ENCODE measurements around the gene NLRP8. TPM values are rescaled to one million over a fixed set of nuclear protein-coding genes. Genes with fewer than 3 reads are reported as not detected.

The NLRP8 gene
- polyA plus RNA-seq, 1 donor from 2014 or later = not detected

DNA sequence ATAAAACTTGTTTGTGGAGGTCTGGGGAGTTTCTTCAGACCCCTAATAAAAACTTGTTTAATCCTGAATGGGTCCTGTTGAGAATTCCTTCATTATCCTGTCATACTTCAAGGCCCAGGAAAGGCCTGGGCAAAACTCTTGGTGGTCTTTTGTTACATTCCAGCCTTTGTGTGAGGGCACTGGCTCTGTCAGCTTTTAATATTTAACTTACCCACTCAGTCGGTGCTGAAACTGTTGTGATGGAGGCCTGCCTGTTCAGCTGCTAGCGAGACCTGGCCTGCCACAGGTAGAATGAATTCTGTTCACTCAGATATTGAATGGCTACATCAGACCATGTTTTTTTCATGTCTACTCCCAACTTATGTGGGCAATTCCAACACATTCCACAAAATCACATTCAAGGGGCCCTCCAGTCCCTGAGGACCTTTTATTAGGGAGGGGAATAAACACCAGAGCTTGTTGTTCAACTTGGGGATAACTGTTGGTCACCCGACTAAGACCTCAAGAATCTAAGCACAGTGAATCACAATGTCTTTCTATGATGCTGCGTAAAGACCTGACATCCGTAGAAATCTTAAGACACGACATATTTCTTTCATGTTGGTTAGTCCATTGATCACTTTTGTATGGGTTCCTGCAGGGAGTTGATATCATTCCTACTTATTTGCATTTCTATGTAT lies 12.5 kb downstream of the NLRP8 start:
- Histone ChIP-seq H2AFZ (ENCODE audit: low read depth, low read length) (no peak overlapping the region), H3K9me2 (ENCODE audit: insufficient read depth, low read length) (no peaks in the 10 kb centered on the region), H4K20me1 (ENCODE audit: insufficient read depth) (no peaks in the 10 kb centered on the region), H3K9ac (ENCODE audit: low read length) (no peak overlapping the region), H3K36me3 (ENCODE audit: insufficient read depth, low read length) (no peaks in the 10 kb centered on the region), H3K9me3 (ENCODE audit: low read length) (no peaks in the 10 kb centered on the region), H3K79me2 (replicated peaks; ENCODE audit: insufficient read depth, low read length) (no peaks in the 10 kb centered on the region), H3K4me2 (ENCODE audit: low read length) (no peak overlapping the region), H3F3A (ENCODE audit: insufficient read depth, low read length, poor library complexity, severe bottlenecking) (no peaks in the 10 kb centered on the region), H3K27me3 (ENCODE audit: insufficient read depth, low read depth, low read length) (no peaks in the 10 kb centered on the region), H3K27ac (ENCODE audit: low read length) (no peak overlapping the region), H3K4me3 (ENCODE audit: low read length) (no peak overlapping the region)
- TF ChIP-seq EP300 (conservative IDR thresholded peaks at IDR 0.05; ENCODE audit: poor library complexity, severe bottlenecking) (no peak), EZH2 (IDR thresholded peaks at IDR 0.05; ENCODE audit: borderline replicate concordance, insufficient read depth, low read length, poor library complexity, severe bottlenecking) (no peak), MXI1 (conservative IDR thresholded peaks at IDR 0.05; ENCODE audit: poor library complexity, severe bottlenecking) (no peak), POLR2AphosphoS5 (IDR thresholded peaks at IDR 0.05) (no peak), TAF1 (IDR thresholded peaks at IDR 0.05; ENCODE audit: low read depth) (no peak), SMC3 (conservative IDR thresholded peaks at IDR 0.05; ENCODE audit: poor library complexity) (no peak), RAD21 (conservative IDR thresholded peaks at IDR 0.05) (no peak)
- TF ChIP-seq, protein P1, sequence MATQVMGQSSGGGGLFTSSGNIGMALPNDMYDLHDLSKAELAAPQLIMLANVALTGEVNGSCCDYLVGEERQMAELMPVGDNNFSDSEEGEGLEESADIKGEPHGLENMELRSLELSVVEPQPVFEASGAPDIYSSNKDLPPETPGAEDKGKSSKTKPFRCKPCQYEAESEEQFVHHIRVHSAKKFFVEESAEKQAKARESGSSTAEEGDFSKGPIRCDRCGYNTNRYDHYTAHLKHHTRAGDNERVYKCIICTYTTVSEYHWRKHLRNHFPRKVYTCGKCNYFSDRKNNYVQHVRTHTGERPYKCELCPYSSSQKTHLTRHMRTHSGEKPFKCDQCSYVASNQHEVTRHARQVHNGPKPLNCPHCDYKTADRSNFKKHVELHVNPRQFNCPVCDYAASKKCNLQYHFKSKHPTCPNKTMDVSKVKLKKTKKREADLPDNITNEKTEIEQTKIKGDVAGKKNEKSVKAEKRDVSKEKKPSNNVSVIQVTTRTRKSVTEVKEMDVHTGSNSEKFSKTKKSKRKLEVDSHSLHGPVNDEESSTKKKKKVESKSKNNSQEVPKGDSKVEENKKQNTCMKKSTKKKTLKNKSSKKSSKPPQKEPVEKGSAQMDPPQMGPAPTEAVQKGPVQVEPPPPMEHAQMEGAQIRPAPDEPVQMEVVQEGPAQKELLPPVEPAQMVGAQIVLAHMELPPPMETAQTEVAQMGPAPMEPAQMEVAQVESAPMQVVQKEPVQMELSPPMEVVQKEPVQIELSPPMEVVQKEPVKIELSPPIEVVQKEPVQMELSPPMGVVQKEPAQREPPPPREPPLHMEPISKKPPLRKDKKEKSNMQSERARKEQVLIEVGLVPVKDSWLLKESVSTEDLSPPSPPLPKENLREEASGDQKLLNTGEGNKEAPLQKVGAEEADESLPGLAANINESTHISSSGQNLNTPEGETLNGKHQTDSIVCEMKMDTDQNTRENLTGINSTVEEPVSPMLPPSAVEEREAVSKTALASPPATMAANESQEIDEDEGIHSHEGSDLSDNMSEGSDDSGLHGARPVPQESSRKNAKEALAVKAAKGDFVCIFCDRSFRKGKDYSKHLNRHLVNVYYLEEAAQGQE (IDR thresholded peaks at IDR 0.05; ENCODE audit: borderline replicate concordance) = no peak
- TF ChIP-seq, protein P2, sequence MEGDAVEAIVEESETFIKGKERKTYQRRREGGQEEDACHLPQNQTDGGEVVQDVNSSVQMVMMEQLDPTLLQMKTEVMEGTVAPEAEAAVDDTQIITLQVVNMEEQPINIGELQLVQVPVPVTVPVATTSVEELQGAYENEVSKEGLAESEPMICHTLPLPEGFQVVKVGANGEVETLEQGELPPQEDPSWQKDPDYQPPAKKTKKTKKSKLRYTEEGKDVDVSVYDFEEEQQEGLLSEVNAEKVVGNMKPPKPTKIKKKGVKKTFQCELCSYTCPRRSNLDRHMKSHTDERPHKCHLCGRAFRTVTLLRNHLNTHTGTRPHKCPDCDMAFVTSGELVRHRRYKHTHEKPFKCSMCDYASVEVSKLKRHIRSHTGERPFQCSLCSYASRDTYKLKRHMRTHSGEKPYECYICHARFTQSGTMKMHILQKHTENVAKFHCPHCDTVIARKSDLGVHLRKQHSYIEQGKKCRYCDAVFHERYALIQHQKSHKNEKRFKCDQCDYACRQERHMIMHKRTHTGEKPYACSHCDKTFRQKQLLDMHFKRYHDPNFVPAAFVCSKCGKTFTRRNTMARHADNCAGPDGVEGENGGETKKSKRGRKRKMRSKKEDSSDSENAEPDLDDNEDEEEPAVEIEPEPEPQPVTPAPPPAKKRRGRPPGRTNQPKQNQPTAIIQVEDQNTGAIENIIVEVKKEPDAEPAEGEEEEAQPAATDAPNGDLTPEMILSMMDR (IDR thresholded peaks at IDR 0.05; ENCODE audit: poor library complexity, severe bottlenecking) = no peak

DNA sequence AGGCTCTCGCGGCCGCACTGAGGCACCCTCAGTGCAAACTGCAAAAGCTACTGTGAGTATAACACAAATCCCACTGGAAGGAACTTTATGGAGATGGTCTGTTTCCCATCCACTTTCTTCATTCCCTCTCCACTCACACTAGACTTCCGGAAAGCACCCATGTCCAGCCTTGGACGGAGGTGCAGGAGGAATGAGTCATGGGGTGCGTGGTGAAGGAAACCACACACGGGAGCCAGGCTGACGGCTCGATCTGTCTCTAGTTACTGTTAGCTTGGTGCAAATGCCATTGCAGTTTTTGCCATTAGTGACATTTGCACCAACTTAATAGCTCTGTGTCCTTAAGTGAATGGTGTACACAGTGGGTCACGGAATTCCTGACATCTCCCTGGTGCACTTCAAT lies 14.6 kb downstream of the NLRP8 start:
- Histone ChIP-seq H3K4me3 (ENCODE audit: low read length) (no peak overlapping the region), H4K20me1 (ENCODE audit: insufficient read depth) (no peaks in the 10 kb centered on the region), H3K9me3 (ENCODE audit: low read length) (peaks cover under 1% of the 10 kb centered on the region), H3K27ac (ENCODE audit: low read length) (no peak overlapping the region), H3K4me2 (ENCODE audit: low read length) (no peak overlapping the region), H3K9ac (ENCODE audit: low read length) (no peak overlapping the region), H3K36me3 (ENCODE audit: insufficient read depth, low read length) (no peaks in the 10 kb centered on the region), H3K79me2 (replicated peaks; ENCODE audit: insufficient read depth, low read length) (no peaks in the 10 kb centered on the region), H3K9me2 (ENCODE audit: insufficient read depth, low read length) (no peaks in the 10 kb centered on the region), H2AFZ (ENCODE audit: low read depth, low read length) (no peak overlapping the region), H3K27me3 (ENCODE audit: insufficient read depth, low read depth, low read length) (no peaks in the 10 kb centered on the region), H3F3A (ENCODE audit: insufficient read depth, low read length, poor library complexity, severe bottlenecking) (no peaks in the 10 kb centered on the region)
- TF ChIP-seq MXI1 (conservative IDR thresholded peaks at IDR 0.05; ENCODE audit: poor library complexity, severe bottlenecking) = no peak
- no peak for TF ChIP-seq TAF1 (IDR thresholded peaks at IDR 0.05; ENCODE audit: low read depth)
- TF ChIP-seq SMC3 (conservative IDR thresholded peaks at IDR 0.05; ENCODE audit: poor library complexity) = no peak
- TF ChIP-seq, protein P1 (IDR thresholded peaks at IDR 0.05; ENCODE audit: borderline replicate concordance) = no peak
- no peak for TF ChIP-seq EZH2 (IDR thresholded peaks at IDR 0.05; ENCODE audit: borderline replicate concordance, insufficient read depth, low read length, poor library complexity, severe bottlenecking)

Data from neural cell (in vitro differentiated cells).